Tibial nerve (tissue), 3 donors: ENCODE measurements around the gene NDEL1.

Experiments
- CTCF ChIP-seq, 5 experiments: fragments of 200-600 bp in 3 of 5; fragments of 450-650 bp in 2 of 5; sonication (generic) in 3 of 5; IDR thresholded peaks; one replicate each; pipeline ENCODE4 v1.5.1; 2016 to 2019; ENCODE audit warnings: antibody characterized with exemption in 5 of 5, mild to moderate bottlenecking in 3 of 5, moderate library complexity in 2 of 5
- POLR2A ChIP-seq, 2 donors: fragments of 450-650 bp; IDR thresholded peaks; one replicate each; pipeline ENCODE4 v1.6.1; 2017; ENCODE audit warnings: antibody characterized with exemption in 2 of 2, mild to moderate bottlenecking in 2 of 2, moderate library complexity in 2 of 2

GRCh38 chr17:8468127-8468526, 32.4 kb downstream of the NDEL1 start:
- TF ChIP-seq CTCF (IDR thresholded peaks at IDR 0.05): no peak
- no peak for TF ChIP-seq POLR2A (IDR thresholded peaks at IDR 0.05)
